ENCODE results near the gene WNT5A.

WNT5A gene

GRCh38 chr3:55481744-55482495 is 5.2 kb downstream of the WNT5A start:
- peak; percentile 59 for DNase-seq (ENCODE audit: low read depth)

- peak; percentile 94 for DNase-seq (ENCODE audit: low read depth)
These were observed 6.0 kb downstream of the WNT5A start for GRCh38 chr3:55480911-55481743.

- peak; percentile 43 for DNase-seq (ENCODE audit: low read depth)
These were observed 9.5 kb downstream of the WNT5A start for GRCh38 chr3:55477306-55478303.

GRCh38 chr3:55476515-55476914 is 10.6 kb downstream of the WNT5A start:
- DNase-seq (ENCODE audit: low read depth): peak; percentile 80

GRCh38 chr3:55474213-55474632 is 12.9 kb downstream of the WNT5A start:
- no peak for DNase-seq (ENCODE audit: low read depth)

GRCh38 chr3:55473788-55474187 is 13.3 kb downstream of the WNT5A start:
- DNase-seq (ENCODE audit: low read depth): no peak

- no peak for DNase-seq (ENCODE audit: low read depth)
These were observed 15.4 kb downstream of the WNT5A start for GRCh38 chr3:55471522-55472280.

- no peak for DNase-seq (ENCODE audit: low read depth)
These were observed 16.0 kb downstream of the WNT5A start for GRCh38 chr3:55471084-55471483.

GRCh38 chr3:55469957-55470526 is 17.1 kb downstream of the WNT5A start:
- no peak for DNase-seq (ENCODE audit: low read depth)

GRCh38 chr3:55468251-55468650 is 18.9 kb downstream of the WNT5A start:
- no peak for DNase-seq (ENCODE audit: low read depth)

- peak; percentile 77 for DNase-seq (ENCODE audit: low read depth)
These were observed 20.0 kb downstream of the WNT5A start for GRCh38 chr3:55467099-55467498.

GRCh38 chr3:55466526-55466925 is 20.6 kb downstream of the WNT5A start:
- no peak for DNase-seq (ENCODE audit: low read depth)

GRCh38 chr3:55461896-55462295 is 25.2 kb downstream of the WNT5A start:
- DNase-seq (ENCODE audit: low read depth): no peak

GRCh38 chr3:55459838-55460237 is 27.3 kb downstream of the WNT5A start:
- no peak for DNase-seq (ENCODE audit: low read depth)

- DNase-seq (ENCODE audit: low read depth): no peak
These were observed 28.8 kb downstream of the WNT5A start for GRCh38 chr3:55458181-55458790.

- no peak for DNase-seq (ENCODE audit: low read depth)
These were observed 31.2 kb downstream of the WNT5A start for GRCh38 chr3:55455915-55456314.

- no peak for DNase-seq (ENCODE audit: low read depth)
These were observed 32.5 kb downstream of the WNT5A start for GRCh38 chr3:55454611-55455010.

GRCh38 chr3:55453886-55454496 is 33.1 kb downstream of the WNT5A start:
- DNase-seq (ENCODE audit: low read depth): no peak

GRCh38 chr3:55452886-55453285 is 34.2 kb downstream of the WNT5A start:
- no peak for DNase-seq (ENCODE audit: low read depth)

GRCh38 chr3:55449527-55449926 is 37.6 kb downstream of the WNT5A start:
- DNase-seq (ENCODE audit: low read depth): no peak
